Testis (tissue), 3 donors: ENCODE data around the gene HOXC4. TPM values are rescaled to one million over a fixed set of nuclear protein-coding genes. Genes with fewer than 3 reads are reported as not detected.
"Not testable (repeated sequence)": the region's sequence is repeated elsewhere in the genome, so short reads cannot be mapped to it uniquely, and the experiment has no call there.

ENCODE experiments used
- DNase-seq: peaks from one replicate; pipeline ENCODE4 v3.0.0-alpha.2; 2019
- H3K27ac ChIP-seq, 2 donors: fragments of 200-600 bp; sonication (generic); one replicate each; pipeline ENCODE4 v1.5.1; 2019
- H3K27me3 ChIP-seq: fragments of 200-600 bp; sonication (generic); one replicate; pipeline ENCODE4 v1.5.1; 2019
- H3K36me3 ChIP-seq: fragments of 200-600 bp; sonication (generic); one replicate; pipeline ENCODE4 v1.5.1; 2017; ENCODE audit warnings: low read depth; ENCODE audit errors: missing control alignments
- H3K4me1 ChIP-seq: fragments of 200-600 bp; sonication (generic); one replicate; pipeline ENCODE4 v1.5.1; 2019
- H3K4me3 ChIP-seq, 2 donors: fragments of 200-600 bp; sonication (generic); one replicate each; pipeline ENCODE4 v1.5.1; 2017 to 2019
- H3K9me3 ChIP-seq: fragments of 200-600 bp; sonication (generic); one replicate; pipeline ENCODE4 v1.5.1; 2017
- WGBS, 2 donors: methylation state at CpG; one replicate each; pipeline ENCODE4 v1.1.5; 2018; 5-methylcytosine and 5-hydroxymethylcytosine counted together
- intact Hi-C: fragments of 100-400 bp; cut with DNase I; formaldehyde crosslinking; loops from one replicate; pipeline ENCODE4 v1.15.1; 2023; ENCODE audit warnings: low total_unique reads
- microRNA counts, 2 donors: library from miRNA; unstranded; fragments of <30 nt; microRNA quantifications; one replicate each; lab custom pipeline; 2016
- microRNA-seq, 2 donors: library from miRNA; unstranded; fragments of <30 nt; microRNA quantifications; one replicate each; pipeline ENCODE4, GENCODE V29; 2016; ENCODE audit warnings: borderline number of aligned reads in 2 of 2, borderline replicate concordance in 1 of 2
- polyA plus RNA-seq: library from polyadenylated mRNA; stranded (reverse); fragments of 350-450 nt; fragmentation: Illumina TruSeq; extraction: RNeasy Lipid Tissue Mini Kit (QIAGEN cat#74804); gene quantifications from one replicate; pipeline ENCODE4 v1.2.3, GENCODE V29; 2014; ENCODE audit warnings: low read depth, low replicate concordance; ENCODE audit not compliant: insufficient read depth
- small RNA-seq, 2 donors: library from RNA; depleted of rRNA; stranded (forward); fragments of <200 nt; gene quantifications; one replicate each; pipeline ENCODE3, GENCODE V24; 2016
- total RNA-seq, 2 donors: library from RNA; depleted of rRNA; stranded (reverse); fragments of >200 nt; gene quantifications; one replicate each; pipeline ENCODE4 v1.2.3, GENCODE V29; 2016

Gene HOXC4
- total and polyA plus RNA-seq, 3 donors from 2014 or later = 3.0 to 4.3 (median 3.1) TPM

- DNase-seq, H3K9me3 ChIP-seq, intact Hi-C loops, H3K4me1 ChIP-seq, H3K36me3 ChIP-seq, H3K27me3 ChIP-seq, H3K27ac ChIP-seq: not testable (repeated sequence)
- WGBS, 2 donors = 0% methylated on average over 9 to 11 of the region's 37 CpGs
- H3K4me3 ChIP-seq = peak overlapping the region in 1 of 2 donors; percentile 33
Observed at GRCh38 chr12:54090312-54090711, 36.7 kb downstream of the HOXC4 start.

- intact Hi-C loops, H3K27me3 ChIP-seq, H3K36me3 ChIP-seq, DNase-seq, H3K9me3 ChIP-seq, H3K4me1 ChIP-seq, H3K4me3 ChIP-seq, H3K27ac ChIP-seq: not testable (repeated sequence)
- WGBS, 2 donors = 68 to 77% methylated on average over 2 of the region's 2 CpGs
Observed at GRCh38 chr12:54092943-54093342, 39.3 kb downstream of the HOXC4 start.

- H3K9me3 ChIP-seq, intact Hi-C loops, H3K4me3 ChIP-seq, DNase-seq, H3K36me3 ChIP-seq, H3K4me1 ChIP-seq, H3K27me3 ChIP-seq, H3K27ac ChIP-seq: not testable (repeated sequence)
- 74 to 76% methylated on average over 3 to 5 of the region's 5 CpGs for WGBS, 2 donors
Observed at GRCh38 chr12:54095928-54096327, 42.3 kb downstream of the HOXC4 start.

- H3K27me3 ChIP-seq, intact Hi-C loops, H3K36me3 ChIP-seq, H3K27ac ChIP-seq, DNase-seq, H3K4me3 ChIP-seq, H3K9me3 ChIP-seq, H3K4me1 ChIP-seq: not testable (repeated sequence)
- WGBS, 2 donors = 94 to 98% methylated on average over 2 of the region's 2 CpGs
Observed at GRCh38 chr12:54098644-54099043, 45.0 kb downstream of the HOXC4 start.

GRCh38 chr12:54100588-54100987 lies 47.0 kb downstream of the HOXC4 start:
- H3K4me3 ChIP-seq, H3K27ac ChIP-seq, H3K4me1 ChIP-seq, H3K36me3 ChIP-seq, H3K9me3 ChIP-seq, H3K27me3 ChIP-seq, DNase-seq, intact Hi-C loops: not testable (repeated sequence)
- 94 to 95% methylated on average over 6 of the region's 6 CpGs for whole genome bisulfite sequencing, 2 donors

- 64 to 90% methylated on average over 6 of the region's 6 CpGs for WGBS, 2 donors
- H3K4me3 ChIP-seq, H3K27me3 ChIP-seq, H3K36me3 ChIP-seq, H3K4me1 ChIP-seq, intact Hi-C loops, DNase-seq, H3K27ac ChIP-seq, H3K9me3 ChIP-seq: not testable (repeated sequence)
Observed at GRCh38 chr12:54102223-54102622, 48.6 kb downstream of the HOXC4 start.

GRCh38 chr12:54103827-54104226 lies 50.2 kb downstream of the HOXC4 start:
- not testable (repeated sequence) for H3K36me3 ChIP-seq

More at GRCh38 chr12:54103827-54104226, 50.2 kb downstream of the HOXC4 start:
- intact Hi-C loops, DNase-seq, H3K27me3 ChIP-seq, H3K4me1 ChIP-seq, H3K9me3 ChIP-seq, H3K27ac ChIP-seq, H3K4me3 ChIP-seq: not testable (repeated sequence)
- WGBS, 2 donors = 38 to 57% methylated on average over 1 of the region's 1 CpG

MicroRNAs encoded within 50 kb of the gene (microRNA counts, 767-probe panel; counts per million panel counts)
- microRNA hsa-miR-615-3p (lab: Ali Mortazavi, UCI) (0 to 152 counts per million in 2 donors), microRNA hsa-miR-615-5p (lab: Ali Mortazavi, UCI) (0 to 152 counts per million in 2 donors)

Small RNA genes lying within 50 kb of the gene (microRNA-seq; reads per million reads assigned to microRNA genes)
- gene MIR615 = 71.8 to 80.6 reads per million in 2 donors

Small RNA genes lying within 50 kb of the gene (small RNA-seq; reads per million reads assigned to genes)
- gene HOXC5 (0.55 to 1.3 reads per million in 2 donors), gene MIR615 (0.57 to 2.2 reads per million in 2 donors), gene RF00019 (0 reads per million in 2 donors)

Other genes with a start within 250 kb of the HOXC4 start
- gene HOXC13, start 115.0 kb upstream of the HOXC4 start, total RNA-seq = under 1 TPM; 0.63 to 0.87 TPM
- gene HOXC13, start 115.0 kb upstream of the HOXC4 start, polyA plus RNA-seq = 0.25 TPM
- under 1 TPM in 1 of 2 donors, not detected in 1; 0.06 TPM for gene HOXC12, start 98.9 kb upstream of the HOXC4 start, total RNA-seq
- gene HOXC12, start 98.9 kb upstream of the HOXC4 start, polyA plus RNA-seq = not detected
- gene HOXC11, start 80.7 kb upstream of the HOXC4 start, total RNA-seq = 1 to 10 TPM in 1 of 2 donors, under 1 TPM in 1; 0.25 to 1.1 TPM
- 0.18 TPM for gene HOXC11, start 80.7 kb upstream of the HOXC4 start, polyA plus RNA-seq
- gene HOTAIR, start 78.9 kb upstream of the HOXC4 start, total RNA-seq = 1 to 10 TPM; 3.4 to 8.6 TPM
- gene HOTAIR, start 78.9 kb upstream of the HOXC4 start, polyA plus RNA-seq = 3.1 TPM
- 1 to 10 TPM; 1.4 to 2.6 TPM for gene HOXC10, start 68.7 kb upstream of the HOXC4 start, total RNA-seq
- gene HOXC10, start 68.7 kb upstream of the HOXC4 start, polyA plus RNA-seq = 4.3 TPM
- 1 to 10 TPM; 6.6 to 7.8 TPM for gene HOXC9, start 53.7 kb upstream of the HOXC4 start, total RNA-seq
- 2.4 TPM for gene HOXC9, start 53.7 kb upstream of the HOXC4 start, polyA plus RNA-seq
- 1 to 10 TPM in 1 of 2 donors, under 1 TPM in 1; 0.81 to 1.2 TPM for gene HOXC8, start 44.9 kb upstream of the HOXC4 start, total RNA-seq
- 2.4 TPM for gene HOXC8, start 44.9 kb upstream of the HOXC4 start, polyA plus RNA-seq
- 1 to 10 TPM; 1.9 to 4.0 TPM for gene HOXC6, start 25.4 kb upstream of the HOXC4 start, total RNA-seq
- 5.4 TPM for gene HOXC6, start 25.4 kb upstream of the HOXC4 start, polyA plus RNA-seq
- 1 to 10 TPM; 1.9 to 5.5 TPM for gene HOXC5, start 20.8 kb upstream of the HOXC4 start, total RNA-seq
- 1.3 TPM for gene HOXC5, start 20.8 kb upstream of the HOXC4 start, polyA plus RNA-seq
- 10 to 100 TPM; 33.8 to 37.2 TPM for gene SMUG1, start 135.2 kb downstream of the HOXC4 start, total RNA-seq
- 35.8 TPM for gene SMUG1, start 135.2 kb downstream of the HOXC4 start, polyA plus RNA-seq
- 10 to 100 TPM; 52.7 to 63.9 TPM for gene CBX5, start 226.3 kb downstream of the HOXC4 start, total RNA-seq
- gene CBX5, start 226.3 kb downstream of the HOXC4 start, polyA plus RNA-seq = 66.4 TPM
- 100 to 1,000 TPM; 250 to 293 TPM for gene HNRNPA1, start 226.9 kb downstream of the HOXC4 start, total RNA-seq
- 534 TPM for gene HNRNPA1, start 226.9 kb downstream of the HOXC4 start, polyA plus RNA-seq
- gene NFE2, start 247.2 kb downstream of the HOXC4 start, total RNA-seq = 1 to 10 TPM in 1 of 2 donors, under 1 TPM in 1; 0.94 to 1.9 TPM
- 2.6 TPM for gene NFE2, start 247.2 kb downstream of the HOXC4 start, polyA plus RNA-seq